H9 (cell line): ENCODE measurements around the gene ISLR2. TPM values are rescaled to one million over a fixed set of nuclear protein-coding genes. Genes with fewer than 3 reads are reported as not detected.

Experiments
- DNase-seq: peaks from one replicate; pipeline ENCODE4 v3.0.0-alpha.2; 2017
- H2AFZ ChIP-seq: one replicate; pipeline ENCODE4 v1.6.1; 2013; ENCODE audit warnings: mild to moderate bottlenecking, low read length, control low read depth, moderate library complexity
- H2AK5ac ChIP-seq: 2 replicates; pipeline ENCODE4 v1.6.1; 2013; ENCODE audit warnings: low read length, control low read depth, mixed read lengths; ENCODE audit not compliant: insufficient read length
- H2BK120ac ChIP-seq: one replicate; pipeline ENCODE4 v1.6.1; 2013; ENCODE audit warnings: low read depth, mild to moderate bottlenecking, low read length, control low read depth, inconsistent platforms; ENCODE audit not compliant: poor library complexity, severe bottlenecking
- H2BK12ac ChIP-seq: 2 replicates; pipeline ENCODE4 v1.6.1; 2013; ENCODE audit warnings: low read length, control low read depth, mixed read lengths, low read depth; ENCODE audit not compliant: insufficient read length
- H2BK15ac ChIP-seq: 2 replicates; pipeline ENCODE4 v1.6.1; 2013; ENCODE audit warnings: low read depth, low read length, control low read depth
- H2BK20ac ChIP-seq: one replicate; pipeline ENCODE4 v1.6.1; 2013; ENCODE audit warnings: low read depth, mild to moderate bottlenecking, low read length, control low read depth, inconsistent platforms; ENCODE audit not compliant: poor library complexity, severe bottlenecking
- H2BK5ac ChIP-seq: 2 replicates; pipeline ENCODE4 v1.6.1; 2013; ENCODE audit warnings: low read length, control low read depth, mixed read lengths; ENCODE audit not compliant: insufficient read length
- H3K14ac ChIP-seq: 2 replicates; pipeline ENCODE4 v1.6.1; 2013; ENCODE audit warnings: low read length, control low read depth; ENCODE audit not compliant: insufficient read depth
- H3K18ac ChIP-seq: 2 replicates; pipeline ENCODE4 v1.6.1; 2013; ENCODE audit warnings: low read depth, mild to moderate bottlenecking, mixed read lengths, low read length, control low read depth; ENCODE audit not compliant: insufficient read length
- H3K23ac ChIP-seq: 2 replicates; pipeline ENCODE4 v1.6.1; 2013; ENCODE audit warnings: low read length, control low read depth, mixed read lengths, low read depth; ENCODE audit not compliant: insufficient read length
- H3K23me2 ChIP-seq: 2 replicates; pipeline ENCODE4 v1.6.1; 2013; ENCODE audit warnings: low read depth, mild to moderate bottlenecking, mixed read lengths, low read length, control low read depth; ENCODE audit not compliant: insufficient read length, poor library complexity, severe bottlenecking
- H3K27ac ChIP-seq: 2 replicates; pipeline ENCODE4 v1.5.1; 2013; ENCODE audit warnings: low read length, control low read depth, mixed read lengths, low read depth; ENCODE audit not compliant: insufficient read length
- H3K27me3 ChIP-seq: 2 replicates; pipeline ENCODE4 v1.6.1; 2013; ENCODE audit warnings: low read length, control low read depth, inconsistent platforms; ENCODE audit not compliant: insufficient read depth
- H3K4ac ChIP-seq: 2 replicates; pipeline ENCODE4 v1.6.1; 2013; ENCODE audit warnings: low read depth, mild to moderate bottlenecking, control low read depth, inconsistent platforms, low read length, moderate library complexity
- H3K4me1 ChIP-seq: 2 replicates; pipeline ENCODE4 v1.6.1; 2013; ENCODE audit warnings: low read length, control low read depth, inconsistent platforms; ENCODE audit not compliant: insufficient read depth
- H3K4me2 ChIP-seq: 2 replicates; pipeline ENCODE4 v1.6.1; 2013; ENCODE audit warnings: low read length, control low read depth, mixed read lengths; ENCODE audit not compliant: insufficient read length, insufficient read depth
- H3K56ac ChIP-seq: 2 replicates; pipeline ENCODE4 v1.6.1; 2013; ENCODE audit warnings: low read depth, mild to moderate bottlenecking, mixed read lengths, low read length, control low read depth; ENCODE audit not compliant: insufficient read length
- H3K79me1 ChIP-seq: 2 replicates; pipeline ENCODE4 v1.6.1; 2013; ENCODE audit warnings: low read depth, mild to moderate bottlenecking, moderate library complexity, low read length, control low read depth, inconsistent platforms; ENCODE audit not compliant: insufficient read depth, poor library complexity, severe bottlenecking
- H3K79me2 ChIP-seq: 2 replicates; pipeline ENCODE4 v1.6.1; 2013; ENCODE audit warnings: low read length, control low read depth, inconsistent platforms; ENCODE audit not compliant: insufficient read depth
- H3K9ac ChIP-seq: 2 replicates; pipeline ENCODE4 v1.6.1; 2013; ENCODE audit warnings: low read length, control low read depth, mixed read lengths; ENCODE audit not compliant: insufficient read length; ENCODE audit errors: extremely low read depth
- H3K9me3 ChIP-seq: one replicate; pipeline ENCODE4 v1.6.1; 2013; ENCODE audit warnings: low read depth, low read length, inconsistent platforms; ENCODE audit not compliant: control insufficient read depth
- H3T11ph ChIP-seq: one replicate; pipeline ENCODE4 v1.6.1; 2013; ENCODE audit warnings: mild to moderate bottlenecking, low read length, control low read depth, inconsistent platforms
- H4K20me1 ChIP-seq: one replicate; pipeline ENCODE4 v1.6.1; 2013; ENCODE audit not compliant: control insufficient read depth, insufficient read length, insufficient read depth
- H4K5ac ChIP-seq: 2 replicates; pipeline ENCODE4 v1.6.1; 2013; ENCODE audit warnings: low read depth, mild to moderate bottlenecking, mixed read lengths, low read length, control low read depth; ENCODE audit not compliant: insufficient read length
- H4K8ac ChIP-seq: replicated peaks from 2 replicates; pipeline ENCODE4 v1.6.1; 2013; ENCODE audit warnings: low read length, control low read depth, mixed read lengths, low read depth; ENCODE audit not compliant: insufficient read length
- H4K91ac ChIP-seq: 2 replicates; pipeline ENCODE4 v1.6.1; 2013; ENCODE audit warnings: low read depth, mild to moderate bottlenecking, moderate library complexity, mixed read lengths, low read length, control low read depth; ENCODE audit not compliant: insufficient read length
- H3K27ac Mint-ChIP-seq, 3 experiments: 2 replicates in 2 of 3; 3 replicates in 1 of 3; pipeline ENCODE4 v1.8.0; 2020 to 2021; ENCODE audit warnings: mixed read lengths in 3 of 3, mild to moderate bottlenecking in 1 of 3, moderate library complexity in 1 of 3
- H3K27me3 Mint-ChIP-seq: 2 replicates; pipeline ENCODE4 v1.8.0; 2021; ENCODE audit warnings: low read depth, mild to moderate bottlenecking, moderate library complexity, mixed read lengths
- H3K36me3 Mint-ChIP-seq, 3 experiments: 2 replicates in 2 of 3; 3 replicates in 1 of 3; pipeline ENCODE4 v1.8.0; 2020 to 2021; ENCODE audit warnings: low read depth in 3 of 3, mixed read lengths in 3 of 3; ENCODE audit not compliant: insufficient read depth in 1 of 3
- H3K4me1 Mint-ChIP-seq, 2 experiments: 2 replicates each; pipeline ENCODE4 v1.8.0; 2020; ENCODE audit warnings: mixed read lengths in 2 of 2
- H3K4me3 Mint-ChIP-seq, 2 experiments: 2 replicates in 1 of 2; 3 replicates in 1 of 2; pipeline ENCODE4 v1.8.0; 2020 to 2021; ENCODE audit warnings: mild to moderate bottlenecking in 2 of 2, mixed read lengths in 2 of 2, moderate library complexity in 1 of 2
- H3K9me3 Mint-ChIP-seq, 2 experiments: 2 replicates in 1 of 2; 3 replicates in 1 of 2; pipeline ENCODE4 v1.8.0; 2020; ENCODE audit warnings: mild to moderate bottlenecking in 2 of 2, mixed read lengths in 2 of 2, moderate library complexity in 1 of 2
- WGBS: extraction: QIAGEN DNeasy Blood & Tissue Kit; methylation state at CpG from one replicate; pipeline ENCODE4 v1.1.7; 2013; ENCODE audit warnings: missing lambda C conversion rate, low lambda C conversion rate, mixed read lengths; ENCODE audit not compliant: insufficient read length; ENCODE audit errors: extremely low coverage; 5-methylcytosine and 5-hydroxymethylcytosine counted together
- total RNA-seq: library from RNA; stranded (reverse); gene quantifications from 2 replicates; pipeline ENCODE4 v1.2.1, GENCODE V29; 2021
- TF ChIP-seq, protein P1 (sequence below): fragments of 200-600 bp; sonication (generic); conservative IDR thresholded peaks from 3 replicates; pipeline ENCODE4 v1.8.0; 2021; ENCODE audit warnings: antibody characterized with exemption, mild to moderate bottlenecking

ISLR2 gene
- total RNA-seq, 1 experiment from 2014 or later, result 0.09 TPM

DNA sequence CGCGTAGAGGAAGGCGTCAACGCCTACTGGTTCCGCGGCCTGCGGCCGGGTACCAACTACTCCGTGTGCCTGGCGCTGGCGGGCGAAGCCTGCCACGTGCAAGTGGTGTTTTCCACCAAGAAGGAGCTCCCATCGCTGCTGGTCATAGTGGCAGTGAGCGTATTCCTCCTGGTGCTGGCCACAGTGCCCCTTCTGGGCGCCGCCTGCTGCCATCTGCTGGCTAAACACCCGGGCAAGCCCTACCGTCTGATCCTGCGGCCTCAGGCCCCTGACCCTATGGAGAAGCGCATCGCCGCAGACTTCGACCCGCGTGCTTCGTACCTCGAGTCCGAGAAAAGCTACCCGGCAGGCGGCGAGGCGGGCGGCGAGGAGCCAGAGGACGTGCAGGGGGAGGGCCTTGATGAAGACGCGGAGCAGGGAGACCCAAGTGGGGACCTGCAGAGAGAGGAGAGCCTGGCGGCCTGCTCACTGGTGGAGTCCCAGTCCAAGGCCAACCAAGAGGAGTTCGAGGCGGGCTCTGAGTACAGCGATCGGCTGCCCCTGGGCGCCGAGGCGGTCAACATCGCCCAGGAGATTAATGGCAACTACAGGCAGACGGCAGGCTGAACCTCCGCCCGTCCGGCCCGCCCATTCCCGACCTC lies 4.1 kb downstream of the ISLR2 start:
- TF ChIP-seq, protein P1, sequence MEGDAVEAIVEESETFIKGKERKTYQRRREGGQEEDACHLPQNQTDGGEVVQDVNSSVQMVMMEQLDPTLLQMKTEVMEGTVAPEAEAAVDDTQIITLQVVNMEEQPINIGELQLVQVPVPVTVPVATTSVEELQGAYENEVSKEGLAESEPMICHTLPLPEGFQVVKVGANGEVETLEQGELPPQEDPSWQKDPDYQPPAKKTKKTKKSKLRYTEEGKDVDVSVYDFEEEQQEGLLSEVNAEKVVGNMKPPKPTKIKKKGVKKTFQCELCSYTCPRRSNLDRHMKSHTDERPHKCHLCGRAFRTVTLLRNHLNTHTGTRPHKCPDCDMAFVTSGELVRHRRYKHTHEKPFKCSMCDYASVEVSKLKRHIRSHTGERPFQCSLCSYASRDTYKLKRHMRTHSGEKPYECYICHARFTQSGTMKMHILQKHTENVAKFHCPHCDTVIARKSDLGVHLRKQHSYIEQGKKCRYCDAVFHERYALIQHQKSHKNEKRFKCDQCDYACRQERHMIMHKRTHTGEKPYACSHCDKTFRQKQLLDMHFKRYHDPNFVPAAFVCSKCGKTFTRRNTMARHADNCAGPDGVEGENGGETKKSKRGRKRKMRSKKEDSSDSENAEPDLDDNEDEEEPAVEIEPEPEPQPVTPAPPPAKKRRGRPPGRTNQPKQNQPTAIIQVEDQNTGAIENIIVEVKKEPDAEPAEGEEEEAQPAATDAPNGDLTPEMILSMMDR, result peak; percentile 81
- Histone ChIP-seq H4K91ac (no peak overlapping the region), H3K4ac (no peak overlapping the region), H3K4me1 (peaks cover 2% of the 10 kb centered on the region; the same call in 1 of the 2 replicates), H3K23ac (no peak overlapping the region), H2BK20ac (no peak overlapping the region), H3K9ac (no peak overlapping the region), H3K14ac (no peak overlapping the region), H3K79me1 (no peaks in the 10 kb centered on the region), H3T11ph (no peak overlapping the region), H3K4me2 (peak overlapping the region; percentile 72), H2BK5ac (no peak overlapping the region), H4K20me1 (peaks cover 4% of the 10 kb centered on the region), H2BK12ac (no peak overlapping the region), H3K27me3 (peaks cover 65% of the 10 kb centered on the region), H4K8ac (no peak overlapping the region), H3K27ac (no peak overlapping the region), H3K9me3 (no peaks in the 10 kb centered on the region), H4K5ac (no peak overlapping the region), H3K79me2 (no peaks in the 10 kb centered on the region), H3K23me2 (peaks cover 14% of the 10 kb centered on the region), H2AFZ (no peak overlapping the region), H3K56ac (no peak overlapping the region), H2BK15ac (no peak overlapping the region), H3K18ac (no peak overlapping the region), H2BK120ac (no peak overlapping the region), H2AK5ac (no peak overlapping the region)
- H3K4me3 Mint-ChIP-seq, result peak overlapping the region; percentile 43 to 81
- peak; percentile 91 for DNase-seq
- H3K4me1 Mint-ChIP-seq, result peaks cover 63 to 74% of the 10 kb centered on the region in 2 experiments
- H3K36me3 Mint-ChIP-seq, result peaks cover 0 to 1% (median 0%) of the 10 kb centered on the region in 3 experiments; a peak in 3 of 7 replicates
- peaks cover 2 to 6% of the 10 kb centered on the region in 2 experiments; a peak in 2 of 5 replicates for H3K9me3 Mint-ChIP-seq
- H3K27me3 Mint-ChIP-seq, result peaks cover 97% of the 10 kb centered on the region
- no CpG with 5 or more reads among the region's 53 CpGs for WGBS
- no peak overlapping the region for H3K27ac Mint-ChIP-seq
